ENCODE results near the gene CDK10.
A peak's percentile ranks its signal among the peaks of the same experiment; 100 is the strongest.
"Not testable (repeated sequence)": the region's sequence is repeated elsewhere in the genome, so short reads cannot be mapped to it uniquely, and the experiment has no call there.

The CDK10 gene, protein sequence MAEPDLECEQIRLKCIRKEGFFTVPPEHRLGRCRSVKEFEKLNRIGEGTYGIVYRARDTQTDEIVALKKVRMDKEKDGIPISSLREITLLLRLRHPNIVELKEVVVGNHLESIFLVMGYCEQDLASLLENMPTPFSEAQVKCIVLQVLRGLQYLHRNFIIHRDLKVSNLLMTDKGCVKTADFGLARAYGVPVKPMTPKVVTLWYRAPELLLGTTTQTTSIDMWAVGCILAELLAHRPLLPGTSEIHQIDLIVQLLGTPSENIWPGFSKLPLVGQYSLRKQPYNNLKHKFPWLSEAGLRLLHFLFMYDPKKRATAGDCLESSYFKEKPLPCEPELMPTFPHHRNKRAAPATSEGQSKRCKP

GRCh38 chr16:89686520-89687091 is at the start of gene CDK10:
Gene CDK10, plus strand, starts transcription at chr16:89686689. Its CDS starts 22 bp downstream, at chr16:89686711.
- peak; percentile 97 for DNase-seq

DNA sequence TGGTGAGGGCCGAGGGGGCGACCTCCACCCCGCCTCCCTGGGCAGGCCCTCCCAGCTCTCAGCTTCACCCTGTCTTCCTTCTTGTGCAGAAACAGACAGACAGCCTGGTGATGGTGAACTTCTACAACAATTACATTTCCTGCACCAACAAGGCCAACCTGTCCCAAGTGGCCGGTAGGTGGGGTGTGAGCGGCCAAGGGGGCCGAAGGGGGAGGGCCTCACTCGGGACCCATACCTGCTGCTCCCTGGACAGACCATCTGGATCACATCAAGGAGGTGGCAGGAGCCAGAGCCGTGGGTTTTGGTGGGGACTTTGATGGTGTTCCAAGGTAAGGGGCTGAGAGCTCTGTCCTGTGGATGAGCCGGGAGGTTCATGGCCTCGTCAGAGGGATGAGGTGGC is 49.1 kb upstream of the CDK10 start:
- no peak for DNase-seq

DNA sequence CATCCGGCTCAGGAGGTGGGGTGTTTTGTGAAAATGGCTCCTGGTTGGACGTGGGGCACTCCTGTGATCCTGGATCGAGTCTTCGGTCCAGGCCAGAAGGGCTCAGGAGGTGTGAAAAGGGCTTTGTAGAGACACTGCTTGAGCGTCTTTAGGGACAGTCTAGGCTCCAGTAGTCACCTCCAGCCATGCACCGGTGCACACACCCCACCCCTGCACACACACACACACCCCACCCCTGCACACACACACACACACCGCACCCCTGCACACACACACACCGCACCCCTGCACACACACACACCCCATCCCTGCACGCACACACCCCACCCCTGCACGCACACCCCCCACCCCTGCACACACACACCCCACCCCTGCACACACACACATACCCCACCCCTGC is 48.0 kb upstream of the CDK10 start:
- DNase-seq = no peak

DNA sequence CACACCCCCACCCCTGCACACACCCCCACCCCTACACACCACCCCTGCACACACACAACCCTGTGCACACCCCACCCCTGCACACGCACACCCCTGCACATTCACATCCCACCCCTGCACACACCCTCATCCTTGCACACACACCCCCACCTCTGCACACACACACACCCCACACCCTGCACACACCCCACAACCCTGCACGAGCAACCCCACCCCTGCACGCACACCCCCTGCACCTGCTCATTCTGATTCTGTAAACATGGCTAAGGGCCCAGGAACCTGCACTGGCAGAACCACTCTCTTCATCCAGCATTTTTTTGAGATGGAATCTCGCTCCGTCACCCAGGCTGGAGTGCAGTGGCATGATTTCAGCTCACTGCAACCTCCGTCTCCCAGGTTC is 47.1 kb upstream of the CDK10 start:
- no peak for DNase-seq

DNA sequence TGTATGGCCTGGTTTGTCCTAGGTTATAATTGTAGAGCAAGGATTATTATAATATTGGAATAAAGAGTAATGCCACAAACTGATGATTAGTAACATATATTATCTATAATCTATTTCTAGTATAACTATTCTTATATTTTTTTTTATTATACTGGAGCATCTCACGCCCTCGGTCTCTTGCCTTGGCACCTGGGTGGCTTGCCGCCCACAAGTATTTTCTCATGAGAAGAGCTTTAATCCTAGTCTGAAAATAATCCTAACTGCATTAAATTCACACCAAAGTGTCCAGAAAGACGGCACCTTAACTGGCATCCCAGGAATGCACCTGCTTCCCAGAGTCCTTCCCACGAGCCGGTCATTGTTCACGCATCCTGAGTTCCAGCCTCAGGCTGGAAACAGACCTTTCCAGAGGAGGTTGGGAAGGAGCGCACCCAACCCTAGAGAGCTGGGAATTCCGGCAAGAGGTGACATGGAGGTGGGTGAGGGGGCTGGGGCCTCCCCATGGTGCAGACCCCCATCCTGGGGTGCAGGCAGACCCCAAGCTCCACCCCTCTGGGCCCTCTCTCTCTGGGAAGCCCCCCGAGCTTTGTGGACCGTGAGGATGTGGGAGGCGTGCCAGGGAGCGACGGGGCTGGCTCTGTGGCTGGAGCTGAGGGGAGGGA is 44.9 kb upstream of the CDK10 start:
- DNase-seq = no peak

- no peak for DNase-seq
Measured at GRCh38 chr16:89642574-89642973, 43.9 kb upstream of the CDK10 start.

DNA sequence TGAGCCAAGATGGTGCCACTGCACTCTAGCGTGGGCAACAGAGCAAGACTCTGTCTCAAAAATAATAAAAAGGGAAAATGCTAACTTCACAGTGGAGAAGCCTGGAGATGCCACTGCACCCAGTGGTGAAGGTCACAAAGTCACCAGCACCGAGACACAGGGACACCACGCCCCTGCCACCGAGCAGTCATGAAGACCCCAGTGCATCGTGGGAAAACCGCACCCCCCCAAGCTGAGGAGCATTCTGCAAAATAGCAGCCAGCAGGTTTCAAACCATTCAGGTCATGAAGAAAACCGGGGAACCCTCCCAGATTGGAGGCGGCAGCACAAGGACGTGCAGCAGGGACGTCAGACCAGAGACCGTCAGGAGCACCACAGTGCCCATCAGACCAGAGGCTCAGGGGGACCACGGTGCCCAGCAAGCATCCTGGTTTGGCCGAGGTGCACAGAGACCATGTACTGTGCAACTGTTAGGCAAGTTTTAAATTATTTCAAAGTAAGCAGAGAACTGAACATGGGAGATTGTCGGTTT is 42.7 kb upstream of the CDK10 start:
- no peak for DNase-seq

DNA sequence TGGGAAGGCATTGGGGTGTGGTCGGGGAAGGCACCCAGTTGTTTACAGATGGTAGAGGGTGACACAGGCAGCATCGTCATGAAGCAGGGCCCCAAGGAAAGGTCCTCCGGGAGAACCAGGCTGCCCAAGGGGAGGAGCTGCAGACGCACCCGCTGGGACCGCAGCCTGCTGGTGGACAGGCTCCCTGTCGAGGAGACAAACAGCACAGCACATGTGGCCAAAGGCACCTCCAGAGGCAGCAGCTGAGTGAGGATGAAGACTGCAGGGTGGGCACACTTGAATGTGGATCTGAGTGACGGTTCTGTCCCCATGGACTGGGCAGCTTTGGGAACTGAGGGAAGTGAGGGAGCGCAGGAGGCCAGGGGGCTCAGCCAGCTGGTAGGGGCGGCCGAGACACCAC is 41.4 kb upstream of the CDK10 start:
- no peak for DNase-seq

GRCh38 chr16:89646270-89646669 is 40.2 kb upstream of the CDK10 start:
- DNase-seq = no peak

GRCh38 chr16:89646906-89647305 is 39.6 kb upstream of the CDK10 start:
- DNase-seq = no peak

- DNase-seq = no peak
Measured at GRCh38 chr16:89651584-89651983, 34.9 kb upstream of the CDK10 start.

- DNase-seq = no peak
Measured at GRCh38 chr16:89653656-89654295, 32.7 kb upstream of the CDK10 start.

- peak in 1 of 2 experiments; percentile 16 for DNase-seq
Measured at GRCh38 chr16:89655062-89655643, 31.3 kb upstream of the CDK10 start.

- DNase-seq = peak in 1 of 2 experiments; percentile 17
Measured at GRCh38 chr16:89656435-89657121, 29.9 kb upstream of the CDK10 start.

- peak; percentile 95 to 96 for DNase-seq
Measured at GRCh38 chr16:89657442-89658220, 28.9 kb upstream of the CDK10 start, which contains the start of the genes CHMP1A and SPATA33. Gene CHMP1A, minus strand, starts transcription at chr16:89657708. Its CDS starts 120 bp downstream, at chr16:89657588. Gene SPATA33, plus strand, starts transcription at chr16:89657836. Its CDS starts 76 bp downstream, at chr16:89657912.

DNA sequence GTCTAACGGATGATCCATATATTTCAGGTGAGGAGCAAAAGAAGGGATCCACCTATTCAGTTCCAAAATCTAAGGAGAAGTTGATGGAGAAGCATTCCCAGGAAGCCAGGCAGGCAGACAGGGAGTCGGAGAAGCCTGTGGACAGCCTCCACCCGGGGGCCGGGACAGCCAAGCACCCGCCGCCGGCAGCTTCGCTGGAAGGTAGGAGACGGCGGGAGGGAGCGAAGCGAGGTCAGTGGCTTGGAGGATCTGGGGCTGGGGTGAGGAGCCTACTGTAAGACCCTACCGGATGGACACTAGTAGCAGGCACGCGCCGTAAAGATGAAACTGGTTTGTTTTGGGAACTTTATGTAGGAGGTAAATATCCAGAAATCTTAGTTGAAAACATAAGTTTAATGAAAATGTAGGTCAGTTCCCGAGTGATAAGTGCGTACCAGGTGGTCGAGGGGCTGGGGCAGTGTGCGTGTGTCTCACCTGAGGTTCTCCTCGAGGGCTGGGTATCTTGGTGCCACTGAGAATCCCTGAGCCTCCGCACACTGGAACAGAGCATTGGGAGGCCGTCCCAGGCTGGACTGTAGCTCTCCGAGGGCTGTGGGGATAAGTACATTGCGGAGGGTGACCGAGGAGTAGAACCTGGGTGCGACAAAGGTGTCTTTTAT is 28.1 kb upstream of the CDK10 start:
- no peak for DNase-seq

DNA sequence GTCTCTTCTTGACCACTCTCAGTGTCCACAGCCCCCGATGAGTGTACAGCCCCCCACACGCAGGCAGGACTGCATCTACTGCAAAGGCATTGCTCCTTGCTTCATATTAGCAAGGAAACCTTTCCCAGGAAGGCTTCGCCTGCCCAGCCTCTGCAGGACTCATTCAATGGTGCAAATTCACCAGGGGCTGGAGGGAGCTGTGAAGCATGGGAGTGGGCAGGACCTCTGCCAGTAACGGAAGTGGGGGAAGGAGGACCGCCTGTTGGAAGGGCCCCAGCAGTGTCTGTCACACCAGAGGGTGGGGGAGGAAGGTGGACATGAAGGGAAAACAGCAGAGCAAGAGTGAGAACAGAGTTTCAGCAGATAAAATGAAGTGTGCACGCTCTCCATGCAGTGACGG is 26.3 kb upstream of the CDK10 start:
- DNase-seq = no peak

- DNase-seq = no peak
Measured at GRCh38 chr16:89661215-89661614, 25.3 kb upstream of the CDK10 start.

DNA sequence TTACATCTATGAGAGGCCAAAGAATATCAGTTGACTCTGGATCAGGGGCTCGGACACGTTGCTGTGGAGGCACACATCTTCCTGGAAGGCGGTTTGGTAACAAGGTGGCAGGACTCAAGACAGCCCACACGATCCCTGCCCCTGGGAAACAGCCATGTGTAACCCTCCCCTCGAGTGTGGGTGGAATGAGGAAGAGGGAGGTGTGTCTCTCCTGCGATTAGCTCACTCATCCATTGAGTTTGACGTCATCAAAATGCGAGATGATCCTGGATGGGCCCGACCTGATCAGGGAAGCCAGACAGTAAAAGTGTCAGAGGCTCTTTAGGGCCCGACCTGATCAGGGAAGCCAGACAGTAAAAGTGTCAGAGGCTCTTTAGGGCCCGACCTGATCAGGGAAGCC is 22.3 kb upstream of the CDK10 start:
- not testable (repeated sequence) for DNase-seq

- DNase-seq = peak in 1 of 2 experiments; percentile 41
Measured at GRCh38 chr16:89667000-89667399, 19.5 kb upstream of the CDK10 start.

- no peak for DNase-seq
Measured at GRCh38 chr16:89667633-89668032, 18.9 kb upstream of the CDK10 start.
